Measurements from ENCODE around the gene MAZ.
A peak's percentile ranks its signal among the peaks of the same experiment; 100 is the strongest.

The MAZ gene

GRCh38 chr16:29806641-29807425 lies 504 bp downstream of the MAZ start:
- FAIRE-seq (no peak), DNase-seq (ENCODE audit: insufficient read length) (no peak)
- no peak for TF ChIP-seq TAF1 (IDR thresholded peaks at IDR 0.05; ENCODE audit: borderline replicate concordance, low read depth, low read length)
- peak; percentile 38; the same call in 1 of the 2 replicates for TF ChIP-seq POLR2A (IDR thresholded peaks at IDR 0.05; ENCODE audit: low read depth, low read length)
- no peak for TF ChIP-seq POLR2AphosphoS5 (IDR thresholded peaks at IDR 0.05; ENCODE audit: low read depth, low read length)

- DNase-seq (ENCODE audit: insufficient read length): no peak
- TF ChIP-seq POLR2AphosphoS5 (IDR thresholded peaks at IDR 0.05; ENCODE audit: low read depth, low read length) (peak; percentile 84), POLR2A (IDR thresholded peaks at IDR 0.05; ENCODE audit: low read depth, low read length) (peak; percentile 69; the same call in 1 of the 2 replicates), TAF1 (IDR thresholded peaks at IDR 0.05; ENCODE audit: borderline replicate concordance, low read depth, low read length) (no peak)
- FAIRE-seq: peak; percentile 92
Observed at GRCh38 chr16:29807426-29808218, 1.3 kb downstream of the MAZ start.

GRCh38 chr16:29808219-29808900 lies 2.0 kb downstream of the MAZ start:
- TF ChIP-seq POLR2AphosphoS5 (IDR thresholded peaks at IDR 0.05; ENCODE audit: low read depth, low read length) (no peak), TAF1 (IDR thresholded peaks at IDR 0.05; ENCODE audit: borderline replicate concordance, low read depth, low read length) (no peak), POLR2A (IDR thresholded peaks at IDR 0.05; ENCODE audit: low read depth, low read length) (no peak)
- FAIRE-seq: no peak
- no peak for DNase-seq (ENCODE audit: insufficient read length)

- FAIRE-seq (no peak), DNase-seq (ENCODE audit: insufficient read length) (no peak)
- no peak for TF ChIP-seq POLR2AphosphoS5 (IDR thresholded peaks at IDR 0.05; ENCODE audit: low read depth, low read length)
- no peak for TF ChIP-seq POLR2A (IDR thresholded peaks at IDR 0.05; ENCODE audit: low read depth, low read length)
- TF ChIP-seq TAF1 (IDR thresholded peaks at IDR 0.05; ENCODE audit: borderline replicate concordance, low read depth, low read length): no peak
Observed at GRCh38 chr16:29809031-29809747, 2.9 kb downstream of the MAZ start.

GRCh38 chr16:29809850-29810698 lies 3.7 kb downstream of the MAZ start:
- FAIRE-seq: no peak
- peak; percentile 46; the same call in 1 of the 2 replicates for TF ChIP-seq POLR2AphosphoS5 (IDR thresholded peaks at IDR 0.05; ENCODE audit: low read depth, low read length)
- TF ChIP-seq TAF1 (IDR thresholded peaks at IDR 0.05; ENCODE audit: borderline replicate concordance, low read depth, low read length): no peak
- DNase-seq (ENCODE audit: insufficient read length): no peak

- DNase-seq (ENCODE audit: insufficient read length) (no peak), FAIRE-seq (no peak)
- TF ChIP-seq POLR2AphosphoS5 (IDR thresholded peaks at IDR 0.05; ENCODE audit: low read depth, low read length) (no peak), TAF1 (IDR thresholded peaks at IDR 0.05; ENCODE audit: borderline replicate concordance, low read depth, low read length) (no peak)
Observed at GRCh38 chr16:29810699-29811169, 4.4 kb downstream of the MAZ start.

- DNase-seq (ENCODE audit: insufficient read length): peak; percentile 83
- TF ChIP-seq TAF1 (IDR thresholded peaks at IDR 0.05; ENCODE audit: borderline replicate concordance, low read depth, low read length) (no peak), POLR2A (IDR thresholded peaks at IDR 0.05; ENCODE audit: low read depth, low read length) (peak; percentile 64; the same call in 1 of the 2 replicates), POLR2AphosphoS5 (IDR thresholded peaks at IDR 0.05; ENCODE audit: low read depth, low read length) (peak; percentile 68)
- FAIRE-seq: peak; percentile 99
Observed at GRCh38 chr16:29811170-29811895, 5.0 kb downstream of the MAZ start.

- DNase-seq (ENCODE audit: insufficient read length) (no peak), FAIRE-seq (no peak)
- TF ChIP-seq POLR2AphosphoS5 (IDR thresholded peaks at IDR 0.05; ENCODE audit: low read depth, low read length): no peak
- TF ChIP-seq TAF1 (IDR thresholded peaks at IDR 0.05; ENCODE audit: borderline replicate concordance, low read depth, low read length): no peak
- TF ChIP-seq POLR2A (IDR thresholded peaks at IDR 0.05; ENCODE audit: low read depth, low read length): no peak
Observed at GRCh38 chr16:29811896-29812665, 5.8 kb downstream of the MAZ start, which contains the start of gene PRRT2. TSS of gene PRRT2 (plus strand) at chr16:29812193. CDS start at chr16:29813055, 862 bp downstream.

Data from GM12892 (cell line).